ENCODE data around the gene NAV2.
A peak's percentile ranks its signal among the peaks of the same experiment; 100 is the strongest.

Gene NAV2

GRCh38 chr11:19683862-19684491 is 28.7 kb upstream of the NAV2 start:
- DNase-seq (ENCODE audit: low spot score), result no peak

DNA sequence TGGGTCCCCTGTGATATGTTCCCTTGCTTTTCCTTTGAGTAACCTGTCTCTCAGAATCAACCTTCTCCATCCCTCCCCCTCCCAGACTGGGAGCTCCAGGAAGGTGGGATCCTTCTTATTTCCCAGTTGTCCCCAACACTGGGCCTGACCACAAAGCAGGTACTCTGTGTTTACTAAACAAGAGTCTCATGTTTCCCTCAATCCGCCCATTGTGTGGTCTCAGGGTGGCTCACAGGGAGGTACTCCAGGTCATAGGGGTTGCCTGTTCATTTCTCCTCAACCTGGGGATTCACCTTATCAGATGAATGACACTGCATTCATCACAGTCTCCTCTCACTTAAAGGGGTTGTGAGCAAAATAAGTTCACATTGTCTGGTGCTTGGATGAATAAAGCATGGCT is 26.4 kb upstream of the NAV2 start:
- no peak for DNase-seq (ENCODE audit: low spot score)

DNA sequence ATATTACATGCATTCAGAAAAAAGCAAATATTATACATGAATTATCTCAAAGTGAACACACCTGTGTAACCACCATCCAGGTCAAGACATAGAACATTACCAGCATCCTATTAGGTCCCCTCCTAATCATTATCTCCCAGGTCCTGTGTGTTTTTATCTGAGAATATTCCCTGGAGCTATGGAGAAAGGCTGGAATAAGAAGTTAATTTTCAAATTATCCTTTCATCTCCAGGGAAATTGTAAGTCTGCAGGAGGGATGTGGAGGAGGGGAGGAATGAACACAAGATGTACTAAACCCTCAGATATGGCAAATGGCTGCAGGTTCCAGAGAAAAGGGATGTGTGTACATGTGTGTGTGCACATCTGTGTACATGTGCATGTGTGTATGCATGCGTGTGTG is 25.2 kb upstream of the NAV2 start:
- DNase-seq (ENCODE audit: low spot score), result no peak

- DNase-seq (ENCODE audit: low spot score), result no peak
These were observed 23.2 kb upstream of the NAV2 start for GRCh38 chr11:19689281-19690000.

- DNase-seq (ENCODE audit: low spot score), result no peak
These were observed 21.8 kb upstream of the NAV2 start for GRCh38 chr11:19690885-19691284.

- no peak for DNase-seq (ENCODE audit: low spot score)
These were observed 20.7 kb upstream of the NAV2 start for GRCh38 chr11:19691815-19692500.

DNA sequence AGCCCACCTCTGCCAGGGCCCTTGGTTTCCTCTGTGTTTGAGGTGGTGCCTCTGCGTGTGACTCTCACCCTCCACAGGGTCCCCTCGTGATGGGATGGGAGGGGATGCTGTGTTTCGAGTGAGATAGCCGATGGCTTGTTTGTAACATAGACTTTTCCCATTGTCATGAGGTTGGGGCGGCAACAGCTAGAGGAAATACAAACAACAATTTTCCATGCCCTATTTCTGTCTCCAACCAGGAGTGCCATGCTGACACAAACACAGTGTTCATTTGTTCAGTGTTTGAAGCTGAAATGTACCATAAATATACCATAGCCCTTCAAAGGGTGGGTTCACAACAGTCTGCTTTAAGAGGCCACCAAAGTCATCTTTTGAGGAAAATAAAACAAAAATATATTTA is 19.5 kb upstream of the NAV2 start:
- no peak for DNase-seq (ENCODE audit: low spot score)

DNA sequence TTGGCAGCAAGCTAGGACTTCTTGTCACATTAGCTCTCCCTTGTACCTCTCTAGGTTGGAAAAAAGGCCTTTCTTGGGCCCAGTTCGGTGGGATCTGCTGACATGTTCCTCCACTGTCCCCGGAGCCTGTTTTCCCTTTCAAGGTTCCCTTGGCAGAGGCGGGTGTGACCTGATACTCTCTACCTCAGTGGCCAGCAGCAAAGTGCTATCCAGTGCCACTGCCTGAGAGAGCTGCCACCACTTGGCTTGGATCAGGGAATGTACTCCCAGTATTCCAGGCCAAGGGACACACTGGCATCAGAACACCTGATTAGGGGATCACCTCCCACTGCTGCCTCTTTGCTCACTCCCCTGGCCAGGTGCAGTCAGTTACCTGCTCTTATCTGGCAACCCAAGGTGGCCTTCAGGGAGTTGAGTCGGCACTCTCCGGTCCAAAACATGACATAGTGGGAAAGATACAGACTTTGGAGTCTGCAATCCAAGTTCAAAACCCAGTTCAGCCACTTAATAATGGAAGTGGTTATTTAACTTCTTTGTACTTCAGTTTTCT is 17.8 kb upstream of the NAV2 start:
- no peak for DNase-seq (ENCODE audit: low spot score)

DNA sequence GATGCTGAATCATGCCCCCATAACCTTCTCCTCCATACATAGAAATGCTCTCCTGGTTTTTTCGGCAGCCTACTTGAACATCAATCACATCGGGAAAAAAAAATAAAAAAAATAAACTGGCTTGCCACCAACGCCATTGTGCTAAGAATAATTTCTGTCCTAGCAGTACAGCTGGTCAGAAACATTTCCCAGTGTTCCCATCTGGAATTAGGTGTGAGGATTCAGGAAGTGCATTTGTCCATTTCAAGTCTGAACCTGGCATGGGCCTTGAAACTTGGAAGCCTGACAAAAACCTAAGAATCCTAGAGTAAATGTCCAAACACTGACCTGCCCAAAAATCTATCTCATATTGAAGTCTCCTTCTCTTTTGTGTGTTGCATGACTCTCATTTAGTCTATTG is 16.6 kb upstream of the NAV2 start:
- no peak for DNase-seq (ENCODE audit: low spot score)

GRCh38 chr11:19696904-19697303 is 15.7 kb upstream of the NAV2 start:
- no peak for DNase-seq (ENCODE audit: low spot score)

GRCh38 chr11:19697721-19698121 is 14.9 kb upstream of the NAV2 start:
- DNase-seq (ENCODE audit: low spot score), result no peak

DNA sequence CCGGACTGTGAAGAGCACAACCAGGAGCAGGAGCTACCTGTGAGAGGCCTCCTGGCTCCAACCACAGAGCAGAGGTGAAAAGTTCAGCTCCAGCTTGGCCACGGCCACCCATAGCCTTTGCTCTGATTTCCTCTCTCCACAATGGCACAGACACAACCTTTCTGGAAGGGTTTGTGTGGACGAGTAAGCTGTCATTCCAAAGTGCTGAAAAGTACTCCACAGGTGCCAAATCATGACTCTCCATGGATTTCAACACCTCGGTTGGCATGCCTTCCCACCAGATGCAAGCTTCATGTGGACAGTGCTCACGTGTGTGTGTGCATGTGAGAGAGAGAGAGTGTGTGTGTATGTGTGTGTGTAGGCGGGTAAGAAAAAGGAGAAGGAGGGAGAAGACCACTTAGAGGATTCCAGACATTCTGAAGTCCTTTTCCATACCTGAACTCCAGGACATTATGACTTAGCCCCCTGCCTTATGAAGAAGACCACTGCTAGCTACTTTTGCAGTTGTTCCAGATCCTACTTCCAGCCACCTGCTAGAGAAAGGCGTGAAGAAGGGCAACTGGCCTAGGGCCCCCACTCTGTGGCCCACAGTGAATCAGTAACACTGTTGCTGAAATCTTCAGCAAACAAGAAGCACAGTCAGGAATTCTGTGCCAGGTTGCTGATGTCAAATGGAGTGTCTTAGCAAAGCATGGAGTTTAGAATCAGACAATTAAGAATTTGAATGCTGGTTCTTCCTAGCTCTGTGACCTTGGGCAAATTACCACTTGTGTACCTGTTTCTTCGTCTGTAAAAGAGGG is 13.9 kb upstream of the NAV2 start:
- DNase-seq (ENCODE audit: low spot score), result no peak

GRCh38 chr11:19701421-19701820 is 11.2 kb upstream of the NAV2 start:
- no peak for DNase-seq (ENCODE audit: low spot score)

DNA sequence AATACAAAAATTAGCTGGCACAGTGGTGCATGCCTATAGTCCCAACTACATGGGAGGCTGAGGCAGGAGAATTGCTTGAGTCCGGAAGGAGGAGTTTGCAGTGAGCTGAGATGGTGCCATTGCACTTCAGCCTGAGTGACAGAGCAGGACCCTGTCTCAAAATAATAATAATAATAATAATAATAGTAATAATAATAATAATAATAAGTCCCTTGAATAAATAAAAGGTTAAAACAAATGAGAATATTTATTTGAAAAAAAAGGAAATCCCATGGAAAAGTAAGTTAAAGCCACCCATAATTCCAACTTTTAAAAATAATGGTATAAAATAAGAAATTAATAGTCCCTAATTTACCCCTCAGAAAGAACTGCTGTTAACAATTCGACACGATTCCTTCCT is 10.0 kb upstream of the NAV2 start:
- DNase-seq (ENCODE audit: low spot score), result no peak

DNA sequence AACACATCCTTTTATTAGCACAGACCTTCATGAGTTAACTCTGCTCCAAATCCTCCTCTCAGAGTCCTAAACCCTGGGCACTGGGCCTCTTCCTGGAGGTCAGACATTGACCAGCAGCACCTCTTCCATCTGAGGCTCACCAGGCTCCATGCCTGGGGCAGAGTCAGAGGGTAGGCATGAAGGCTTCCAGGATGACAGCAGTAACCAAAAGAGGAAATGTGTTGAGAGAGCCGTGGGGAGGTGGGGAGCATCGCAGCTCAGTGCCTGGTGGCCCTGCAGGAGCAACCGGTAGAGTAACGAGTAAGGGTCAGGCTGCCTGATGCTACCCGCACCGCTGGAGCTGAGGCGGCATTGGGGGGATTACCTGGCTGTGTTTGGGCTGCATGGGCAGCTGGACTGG is 9.4 kb upstream of the NAV2 start:
- DNase-seq (ENCODE audit: low spot score), result no peak

- no peak for DNase-seq (ENCODE audit: low spot score)
These were observed 8.4 kb upstream of the NAV2 start for GRCh38 chr11:19704213-19704612.

DNA sequence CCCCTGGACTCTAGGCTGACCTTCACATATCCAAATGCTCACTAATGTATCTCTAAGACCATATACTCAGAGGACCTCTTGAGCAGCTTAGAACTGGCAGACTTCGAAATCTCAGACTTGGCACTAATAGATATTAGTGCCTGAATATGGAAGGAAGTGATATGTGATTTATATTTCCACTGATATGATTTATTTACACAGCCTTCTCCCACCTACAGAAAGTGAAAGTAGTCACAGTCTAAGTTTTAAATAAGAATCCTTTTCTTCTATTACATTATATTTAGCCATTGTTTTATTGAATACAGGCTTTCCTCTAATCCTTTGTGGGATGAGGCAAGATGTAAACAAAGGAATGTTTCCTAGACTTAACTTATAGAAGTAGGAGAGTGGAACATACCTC is 6.7 kb upstream of the NAV2 start:
- DNase-seq (ENCODE audit: low spot score), result no peak

DNA sequence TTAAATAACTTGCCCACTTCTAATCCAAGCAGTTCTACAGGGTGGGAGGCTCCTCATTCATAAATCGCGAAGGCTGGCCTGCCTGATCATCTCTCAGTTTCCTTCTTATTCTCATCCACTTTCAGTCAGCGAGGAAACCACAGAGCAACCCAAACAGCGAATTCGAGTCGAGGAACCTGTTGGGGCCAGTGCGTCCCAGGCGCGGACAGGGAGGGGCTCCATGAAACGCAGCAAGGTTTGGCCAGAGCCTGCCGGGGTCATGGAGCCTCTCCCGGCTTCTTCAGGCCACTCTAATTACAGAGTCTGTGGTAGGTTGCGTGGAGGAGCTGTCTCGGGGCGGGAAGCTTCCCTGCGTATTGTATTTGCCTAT is 741 bp upstream of the NAV2 start:
- peak; percentile 71 for DNase-seq (ENCODE audit: low spot score)

DNA sequence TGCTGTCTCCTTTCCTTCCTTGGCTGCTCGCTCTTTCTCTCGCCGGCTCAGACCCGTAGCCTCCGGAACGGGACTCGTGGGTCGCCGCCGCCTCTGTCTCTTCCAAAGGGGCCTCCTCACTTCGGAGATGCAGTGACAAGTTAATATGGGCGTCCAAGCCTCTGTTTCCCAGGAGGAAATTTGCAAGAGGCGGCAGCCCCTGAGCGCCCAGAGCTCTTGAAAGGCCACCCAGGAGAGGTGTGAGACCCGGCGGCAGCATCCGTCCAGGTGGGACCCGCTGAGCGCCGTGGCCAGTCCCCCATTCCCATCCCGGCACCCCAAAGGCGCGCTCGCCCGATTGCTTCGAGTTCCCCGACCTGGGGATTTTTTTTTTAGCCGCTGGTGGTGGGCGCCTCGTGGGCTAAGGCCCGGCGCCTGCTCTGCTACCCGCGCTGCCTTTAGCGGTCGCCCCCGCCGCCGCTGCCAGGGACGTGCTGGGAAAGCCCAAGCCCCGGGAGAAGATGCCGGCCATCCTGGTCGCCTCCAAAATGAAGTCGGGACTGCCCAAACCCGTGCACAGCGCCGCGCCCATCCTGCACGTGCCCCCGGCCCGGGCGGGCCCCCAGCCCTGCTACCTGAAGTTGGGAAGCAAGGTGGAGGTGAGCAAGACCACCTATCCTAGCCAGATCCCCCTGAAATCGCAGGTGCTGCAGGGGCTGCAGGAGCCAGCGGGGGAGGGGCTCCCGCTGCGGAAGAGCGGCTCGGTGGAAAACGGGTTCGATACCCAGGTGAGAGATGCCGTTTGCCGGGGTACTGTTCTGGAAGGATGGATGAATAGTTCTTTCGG is 772 bp downstream of the NAV2 start:
- DNase-seq (ENCODE audit: low spot score), result no peak

DNA sequence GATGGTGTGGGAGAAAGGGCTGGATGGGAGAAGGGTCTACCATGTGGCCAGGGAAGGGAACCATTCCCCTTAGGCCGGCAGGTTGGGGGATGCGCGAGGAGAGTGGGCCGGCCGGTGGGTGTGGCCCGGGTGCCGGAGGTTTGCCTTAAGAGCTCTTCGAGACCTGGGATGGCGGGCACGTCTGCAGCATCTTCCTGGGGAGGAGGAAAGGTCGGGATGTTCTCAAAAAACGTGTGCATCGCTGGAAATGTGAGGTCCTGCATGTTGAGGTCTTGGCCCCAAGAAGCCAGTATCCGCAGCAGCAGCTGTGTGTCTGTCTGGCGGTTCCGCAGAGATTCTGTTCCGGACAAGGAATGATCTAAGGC is 1.4 kb downstream of the NAV2 start:
- no peak for DNase-seq (ENCODE audit: low spot score)
